SK-N-SH (cell line): ENCODE results near the gene DDX24.

Source experiments
- EP300 ChIP-seq, 2 experiments: IDR thresholded peaks; 2 replicates each; pipeline versions ENCODE4 v1.4.0 to v1.6.1; 2012; ENCODE audit warnings: borderline replicate concordance in 1 of 2, low read depth in 1 of 2, low read length in 1 of 2
- EZH2phosphoT487 ChIP-seq: fragments of 200-600 bp; sonication (generic); IDR thresholded peaks from 2 replicates; pipeline ENCODE4 v1.6.1; 2017; ENCODE audit warnings: low read depth, mixed run types, mild to moderate bottlenecking, antibody characterized with exemption, moderate library complexity, borderline replicate concordance
- FOXJ3 ChIP-seq: sonication (generic); formaldehyde crosslinking; IDR thresholded peaks from 2 replicates; pipeline ENCODE4 v1.5.1; 2020; ENCODE audit warnings: mild to moderate bottlenecking, missing genetic modification reagents
- FOXM1 ChIP-seq: IDR thresholded peaks from 2 replicates; pipeline ENCODE4 v1.4.0; 2012; ENCODE audit warnings: low read depth, mild to moderate bottlenecking
- MXI1 ChIP-seq: IDR thresholded peaks from 2 replicates; pipeline ENCODE4 v1.6.1; 2012; ENCODE audit warnings: mild to moderate bottlenecking, low read depth, low read length, improper control_type of control experiment
- POLR2AphosphoS5 ChIP-seq: IDR thresholded peaks from 2 replicates; pipeline ENCODE4 v1.6.1; 2012; ENCODE audit warnings: low read depth, low read length
- RFX5 ChIP-seq: IDR thresholded peaks from 2 replicates; pipeline ENCODE4 v1.6.1; 2012; ENCODE audit warnings: mild to moderate bottlenecking, improper control_type of control experiment, low read length
- TCF12 ChIP-seq: IDR thresholded peaks from 2 replicates; pipeline ENCODE4 v1.4.0; 2012
- TF ChIP-seq, protein P1 (sequence below): fragments of 200-600 bp; sonication (generic); IDR thresholded peaks from 2 replicates; pipeline ENCODE4 v1.6.1; 2017; ENCODE audit warnings: antibody characterized with exemption, mild to moderate bottlenecking, moderate library complexity
- TF ChIP-seq, protein P2 (sequence below): fragments of 150-350 bp; IDR thresholded peaks from 2 replicates; pipeline ENCODE4 v1.6.1; 2017; ENCODE audit warnings: antibody characterized with exemption, low read length, low read depth, borderline replicate concordance

DNA sequence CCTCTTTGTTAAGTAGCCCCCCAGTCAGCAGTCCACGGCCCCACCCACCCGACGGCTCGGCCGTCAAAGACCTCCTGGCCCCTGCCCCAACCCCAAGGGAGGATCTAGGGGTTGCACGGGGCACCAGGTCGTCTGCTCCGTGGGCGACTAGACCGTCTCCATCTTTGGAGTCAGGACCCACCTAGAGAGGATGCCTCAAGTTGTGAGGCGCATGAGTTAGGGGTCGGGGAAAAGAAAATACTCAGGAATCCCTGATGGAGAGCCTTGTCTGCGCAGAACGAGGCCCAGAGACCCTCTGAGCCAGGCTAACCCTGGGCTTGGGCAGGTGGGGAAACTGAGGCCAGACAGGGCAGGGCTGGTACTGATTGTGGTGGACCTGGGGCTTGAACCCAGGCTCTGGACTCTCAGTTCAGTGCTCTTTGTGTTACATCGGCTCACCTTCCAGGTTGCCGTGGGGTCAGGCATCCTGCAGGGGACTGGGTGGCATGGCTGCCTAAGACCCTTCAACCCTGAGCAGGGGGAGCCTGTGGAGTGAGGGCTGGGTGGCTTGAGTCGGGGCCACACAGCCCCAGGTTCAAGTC is 54.0 kb downstream of the DDX24 start:
- no peak for TF ChIP-seq POLR2AphosphoS5
- TF ChIP-seq EP300 (IDR thresholded peaks at IDR 0.05; ENCODE audit: borderline replicate concordance in 1 of 2, low read depth in 1 of 2, low read length in 1 of 2): no peak
- TF ChIP-seq, protein P1, sequence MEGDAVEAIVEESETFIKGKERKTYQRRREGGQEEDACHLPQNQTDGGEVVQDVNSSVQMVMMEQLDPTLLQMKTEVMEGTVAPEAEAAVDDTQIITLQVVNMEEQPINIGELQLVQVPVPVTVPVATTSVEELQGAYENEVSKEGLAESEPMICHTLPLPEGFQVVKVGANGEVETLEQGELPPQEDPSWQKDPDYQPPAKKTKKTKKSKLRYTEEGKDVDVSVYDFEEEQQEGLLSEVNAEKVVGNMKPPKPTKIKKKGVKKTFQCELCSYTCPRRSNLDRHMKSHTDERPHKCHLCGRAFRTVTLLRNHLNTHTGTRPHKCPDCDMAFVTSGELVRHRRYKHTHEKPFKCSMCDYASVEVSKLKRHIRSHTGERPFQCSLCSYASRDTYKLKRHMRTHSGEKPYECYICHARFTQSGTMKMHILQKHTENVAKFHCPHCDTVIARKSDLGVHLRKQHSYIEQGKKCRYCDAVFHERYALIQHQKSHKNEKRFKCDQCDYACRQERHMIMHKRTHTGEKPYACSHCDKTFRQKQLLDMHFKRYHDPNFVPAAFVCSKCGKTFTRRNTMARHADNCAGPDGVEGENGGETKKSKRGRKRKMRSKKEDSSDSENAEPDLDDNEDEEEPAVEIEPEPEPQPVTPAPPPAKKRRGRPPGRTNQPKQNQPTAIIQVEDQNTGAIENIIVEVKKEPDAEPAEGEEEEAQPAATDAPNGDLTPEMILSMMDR: no peak
- TF ChIP-seq, protein P2, sequence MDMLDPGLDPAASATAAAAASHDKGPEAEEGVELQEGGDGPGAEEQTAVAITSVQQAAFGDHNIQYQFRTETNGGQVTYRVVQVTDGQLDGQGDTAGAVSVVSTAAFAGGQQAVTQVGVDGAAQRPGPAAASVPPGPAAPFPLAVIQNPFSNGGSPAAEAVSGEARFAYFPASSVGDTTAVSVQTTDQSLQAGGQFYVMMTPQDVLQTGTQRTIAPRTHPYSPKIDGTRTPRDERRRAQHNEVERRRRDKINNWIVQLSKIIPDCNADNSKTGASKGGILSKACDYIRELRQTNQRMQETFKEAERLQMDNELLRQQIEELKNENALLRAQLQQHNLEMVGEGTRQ: no peak
- no peak for TF ChIP-seq RFX5
- TF ChIP-seq FOXM1: no peak
- no peak for TF ChIP-seq TCF12
- TF ChIP-seq EZH2phosphoT487: no peak
- no peak for TF ChIP-seq FOXJ3 (CRISPR knock-in tag)
- no peak for TF ChIP-seq MXI1
